ENCODE measurements around the gene LTB.
A peak's percentile ranks its signal among the peaks of the same experiment; 100 is the strongest.
"Not testable (repeated sequence)": the region's sequence is repeated elsewhere in the genome, so short reads cannot be mapped to it uniquely, and the experiment has no call there.

The LTB gene

GRCh38 chr6:31609519-31610406 is 27.5 kb upstream of the LTB start:
- no peak for DNase-seq (ENCODE audit: extremely low read depth in 1 of 2, low read depth in 1 of 2)

GRCh38 chr6:31607317-31607716 is 25.1 kb upstream of the LTB start:
- no peak for DNase-seq (ENCODE audit: extremely low read depth in 1 of 2, low read depth in 1 of 2)

GRCh38 chr6:31597006-31597405 is 14.8 kb upstream of the LTB start:
- no peak for DNase-seq (ENCODE audit: extremely low read depth in 1 of 2, low read depth in 1 of 2)

- DNase-seq (ENCODE audit: extremely low read depth in 1 of 2, low read depth in 1 of 2): no peak
These were observed 10.2 kb upstream of the LTB start for GRCh38 chr6:31592396-31592771.

GRCh38 chr6:31590691-31591090 is 8.5 kb upstream of the LTB start:
- not testable (repeated sequence) for DNase-seq (ENCODE audit: extremely low read depth in 1 of 2, low read depth in 1 of 2)

GRCh38 chr6:31588871-31589650 is 6.8 kb upstream of the LTB start:
- DNase-seq (ENCODE audit: extremely low read depth in 1 of 2, low read depth in 1 of 2): no peak

- DNase-seq (ENCODE audit: extremely low read depth in 1 of 2, low read depth in 1 of 2): no peak
These were observed 5.9 kb upstream of the LTB start for GRCh38 chr6:31587791-31588777.

- no peak for DNase-seq (ENCODE audit: extremely low read depth in 1 of 2, low read depth in 1 of 2)
These were observed 4.5 kb upstream of the LTB start for GRCh38 chr6:31586599-31587281.

GRCh38 chr6:31586008-31586407 is 3.8 kb upstream of the LTB start, which contains the start of gene LST1:
Gene LST1 (plus strand): TSS chr6:31586277. CDS start chr6:31587300, 1,023 bp downstream.
- no peak for DNase-seq (ENCODE audit: extremely low read depth in 1 of 2, low read depth in 1 of 2)

GRCh38 chr6:31585491-31585890 is 3.3 kb upstream of the LTB start:
- no peak for DNase-seq (ENCODE audit: extremely low read depth in 1 of 2, low read depth in 1 of 2)

- no peak for DNase-seq (ENCODE audit: extremely low read depth in 1 of 2, low read depth in 1 of 2)
These were observed 592 bp downstream of the LTB start for GRCh38 chr6:31581434-31582229.

GRCh38 chr6:31580807-31581433 is 1.3 kb downstream of the LTB start:
- peak; percentile 62 to 89 for DNase-seq (ENCODE audit: extremely low read depth in 1 of 2, low read depth in 1 of 2)

- DNase-seq (ENCODE audit: extremely low read depth in 1 of 2, low read depth in 1 of 2): no peak
These were observed 1.8 kb downstream of the LTB start for GRCh38 chr6:31580438-31580740.

- no peak for DNase-seq (ENCODE audit: extremely low read depth in 1 of 2, low read depth in 1 of 2)
These were observed 2.4 kb downstream of the LTB start for GRCh38 chr6:31579546-31580437.

- DNase-seq (ENCODE audit: extremely low read depth in 1 of 2, low read depth in 1 of 2): no peak
These were observed 3.1 kb downstream of the LTB start for GRCh38 chr6:31579119-31579505.

GRCh38 chr6:31578184-31579118 is 3.8 kb downstream of the LTB start:
- no peak for DNase-seq (ENCODE audit: extremely low read depth in 1 of 2, low read depth in 1 of 2)

- DNase-seq (ENCODE audit: extremely low read depth in 1 of 2, low read depth in 1 of 2): no peak
These were observed 4.7 kb downstream of the LTB start for GRCh38 chr6:31577579-31577966.
